HEK293T (cell line): Measurements from ENCODE around the gene BUD13.

Experiments used
- ARNT ChIP-seq: fragments of 450-650 bp; IDR thresholded peaks from 2 replicates; pipeline ENCODE4 v1.6.1; 2017; ENCODE audit warnings: mild to moderate bottlenecking
- BHLHE40 ChIP-seq: fragments of 450-650 bp; IDR thresholded peaks from 2 replicates; pipeline ENCODE4 v1.6.1; 2016; ENCODE audit warnings: mild to moderate bottlenecking, moderate library complexity, borderline replicate concordance
- CTBP1 ChIP-seq: fragments of 450-650 bp; IDR thresholded peaks from 2 replicates; pipeline ENCODE4 v1.6.1; 2016; ENCODE audit warnings: borderline replicate concordance
- ELF4 ChIP-seq: fragments of 450-650 bp; IDR thresholded peaks from 2 replicates; pipeline ENCODE4 v1.6.1; 2017; ENCODE audit warnings: antibody characterized with exemption
- FOXA1 ChIP-seq: fragments of 450-650 bp; IDR thresholded peaks from 2 replicates; pipeline ENCODE4 v1.6.1; 2016; ENCODE audit warnings: mild to moderate bottlenecking
- FOXK2 ChIP-seq: fragments of 450-650 bp; IDR thresholded peaks from 2 replicates; pipeline ENCODE4 v1.6.1; 2016; ENCODE audit warnings: mild to moderate bottlenecking
- FOXM1 ChIP-seq: fragments of 450-650 bp; IDR thresholded peaks from 2 replicates; pipeline ENCODE4 v1.6.1; 2017; ENCODE audit warnings: mild to moderate bottlenecking, borderline replicate concordance
- L3MBTL2 ChIP-seq: fragments of 450-650 bp; conservative IDR thresholded peaks from 2 replicates; pipeline ENCODE4 v1.6.1; 2016; ENCODE audit warnings: mild to moderate bottlenecking
- LEF1 ChIP-seq: fragments of 450-650 bp; IDR thresholded peaks from 2 replicates; pipeline ENCODE4 v1.6.1; 2017; ENCODE audit warnings: mild to moderate bottlenecking, borderline replicate concordance
- NFRKB ChIP-seq: fragments of 450-650 bp; IDR thresholded peaks from 2 replicates; pipeline ENCODE4 v1.6.1; 2016; ENCODE audit warnings: mild to moderate bottlenecking, moderate library complexity
- SP1 ChIP-seq: fragments of 450-650 bp; IDR thresholded peaks from 2 replicates; pipeline ENCODE4 v1.6.1; 2017
- SUZ12 ChIP-seq: fragments of 450-650 bp; IDR thresholded peaks from 2 replicates; pipeline ENCODE4 v1.6.1; 2016; ENCODE audit warnings: mild to moderate bottlenecking
- TARDBP ChIP-seq: fragments of 450-650 bp; IDR thresholded peaks from 2 replicates; pipeline ENCODE4 v1.6.1; 2016
- ZNF384 ChIP-seq: fragments of 450-650 bp; IDR thresholded peaks from 2 replicates; pipeline ENCODE4 v1.6.1; 2016

DNA sequence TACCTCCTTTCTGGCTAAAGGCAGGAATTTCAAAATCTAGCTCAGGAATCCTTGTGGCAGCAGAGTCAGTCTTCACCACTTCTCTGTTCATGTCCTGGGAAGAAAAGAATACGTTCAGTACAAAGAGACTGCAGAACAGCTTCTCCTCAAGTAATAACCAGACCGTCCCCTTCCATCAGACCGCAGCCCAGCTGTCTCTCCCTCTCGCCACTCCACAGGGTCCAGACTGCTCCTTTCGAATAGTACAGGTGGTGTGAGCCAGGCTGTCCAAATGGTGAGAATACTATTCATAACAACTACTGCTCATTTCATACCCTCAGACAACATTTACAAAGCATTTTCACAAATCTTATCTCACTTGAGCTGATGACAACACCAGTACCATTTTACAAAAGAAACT, 14.2 kb upstream of the BUD13 start:
- TF ChIP-seq LEF1, result no peak
- TF ChIP-seq BHLHE40, result no peak
- no peak for TF ChIP-seq NFRKB
- no peak for TF ChIP-seq FOXA1
- TF ChIP-seq SUZ12, result no peak
- TF ChIP-seq SP1, result no peak
- TF ChIP-seq FOXK2, result no peak
- no peak for TF ChIP-seq ZNF384
- no peak for TF ChIP-seq ELF4
- no peak for TF ChIP-seq FOXM1
- TF ChIP-seq CTBP1, result no peak
- no peak for TF ChIP-seq L3MBTL2
- TF ChIP-seq TARDBP, result no peak
- no peak for TF ChIP-seq ARNT
